ENCODE measurements around the gene CNTLN.

The CNTLN gene

GRCh38 chr9:17315341-17315740 is 180.5 kb downstream of the CNTLN start:
- H3K4me3 ChIP-seq (ENCODE audit: low read depth, low read length): no peak overlapping the region
- DNase-seq (ENCODE audit: low read depth): peak; percentile 45
- no peak for TF ChIP-seq CTCF (conservative IDR thresholded peaks at IDR 0.05; ENCODE audit: low read depth, low read length)

DNA sequence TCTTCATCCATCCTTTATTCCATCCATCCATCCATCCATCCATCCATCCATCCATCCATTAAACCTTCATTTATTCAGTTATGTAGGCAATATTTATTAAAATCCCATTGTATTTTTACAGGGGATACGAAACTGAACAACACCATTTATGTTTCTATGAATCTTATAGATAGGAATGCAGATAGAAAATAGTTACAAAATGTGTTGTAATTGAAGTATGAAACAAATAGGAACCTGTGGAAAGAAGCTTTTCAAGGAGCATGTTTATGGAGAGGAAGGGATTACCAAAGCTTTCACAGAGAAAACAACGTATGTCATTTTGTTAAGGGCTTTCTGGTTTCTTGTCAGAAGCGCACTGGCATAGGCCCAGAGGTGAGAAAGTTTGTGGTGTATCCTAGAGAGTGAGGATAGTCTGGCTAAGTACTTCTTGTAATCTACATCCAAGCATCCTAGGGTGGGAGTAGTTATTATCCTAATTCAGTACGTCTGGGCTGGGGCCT is 184.0 kb downstream of the CNTLN start:
- no peak for TF ChIP-seq CTCF (conservative IDR thresholded peaks at IDR 0.05; ENCODE audit: low read depth, low read length)
- peak; percentile 28 for DNase-seq (ENCODE audit: low read depth)
- no peak overlapping the region for H3K4me3 ChIP-seq (ENCODE audit: low read depth, low read length)

- H3K4me3 ChIP-seq (ENCODE audit: low read depth, low read length): no peak overlapping the region
- no peak for TF ChIP-seq CTCF (conservative IDR thresholded peaks at IDR 0.05; ENCODE audit: low read depth, low read length)
- no peak for DNase-seq (ENCODE audit: low read depth)
Measured at GRCh38 chr9:17319864-17320263, 185.0 kb downstream of the CNTLN start.

- H3K4me3 ChIP-seq (ENCODE audit: low read depth, low read length): no peak overlapping the region
- DNase-seq (ENCODE audit: low read depth): no peak
- TF ChIP-seq CTCF (conservative IDR thresholded peaks at IDR 0.05; ENCODE audit: low read depth, low read length): no peak
Measured at GRCh38 chr9:17322882-17323864, 188.3 kb downstream of the CNTLN start.

DNA sequence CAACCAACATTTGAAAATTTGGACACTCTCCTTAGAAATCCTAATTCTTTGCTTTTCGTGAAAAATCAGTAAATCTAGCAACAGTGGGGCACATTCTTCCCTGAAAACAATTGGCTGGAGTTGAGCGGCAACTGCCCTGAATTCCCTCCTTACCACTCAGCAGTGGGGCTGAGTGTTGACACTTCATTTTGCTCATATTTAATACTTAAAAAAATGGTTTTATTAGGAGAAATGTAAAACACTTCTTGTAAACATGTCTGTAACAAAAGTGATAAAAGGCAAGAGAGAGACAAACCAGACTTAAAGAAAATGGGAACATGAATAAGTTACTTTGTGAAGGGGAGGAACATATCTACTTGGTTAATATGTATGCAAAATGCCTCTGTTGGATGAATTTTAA is 193.5 kb downstream of the CNTLN start:
- no peak overlapping the region for H3K4me3 ChIP-seq (ENCODE audit: low read depth, low read length)
- no peak for DNase-seq (ENCODE audit: low read depth)
- no peak for TF ChIP-seq CTCF (conservative IDR thresholded peaks at IDR 0.05; ENCODE audit: low read depth, low read length)

- DNase-seq (ENCODE audit: low read depth): no peak
- no peak overlapping the region for H3K4me3 ChIP-seq (ENCODE audit: low read depth, low read length)
- TF ChIP-seq CTCF (conservative IDR thresholded peaks at IDR 0.05; ENCODE audit: low read depth, low read length): no peak
Measured at GRCh38 chr9:17330097-17330496, 195.3 kb downstream of the CNTLN start.

Data from choroid plexus epithelial cell (primary cell).